Transverse colon (tissue), 4 donors: ENCODE results near the gene PRF1. TPM values are rescaled to one million over a fixed set of nuclear protein-coding genes. Genes with fewer than 3 reads are reported as not detected.
A peak's percentile ranks its signal among the peaks of the same experiment; 100 is the strongest.

ENCODE experiments used
- DNase-seq: peaks from one replicate; pipeline ENCODE4 v3.0.0-alpha.2; 2019
- H3K27ac ChIP-seq, 4 donors: fragments of 200-600 bp; sonication (generic); 2 replicates each; pipeline ENCODE4 v1.5.1; 2016 to 2018; ENCODE audit warnings: inconsistent platforms in 4 of 4
- H3K27me3 ChIP-seq: fragments of 200-600 bp; sonication (generic); 2 replicates; pipeline ENCODE4 v1.5.1; 2017; ENCODE audit warnings: inconsistent platforms
- H3K36me3 ChIP-seq, 4 donors: fragments of 200-600 bp; sonication (generic); 2 replicates each; pipeline ENCODE4 v1.5.1; 2017 to 2019; ENCODE audit warnings: inconsistent platforms in 4 of 4
- H3K4me1 ChIP-seq, 4 donors: fragments of 200-600 bp; sonication (generic); 2 replicates each; pipeline ENCODE4 v1.5.1; 2017 to 2020; ENCODE audit warnings: inconsistent platforms in 4 of 4
- H3K4me3 ChIP-seq, 4 donors: fragments of 200-600 bp; sonication (generic); 1 replicate in 1 of 4; 2 replicates in 3 of 4; pipeline versions ENCODE4 v1.5.1 to v1.6.1; 2017 to 2019; ENCODE audit warnings: inconsistent platforms in 4 of 4
- H3K9me3 ChIP-seq, 2 donors: fragments of 200-600 bp; sonication (generic); 2 replicates each; pipeline ENCODE4 v1.5.1; 2017 to 2019; ENCODE audit warnings: inconsistent platforms in 2 of 2
- EP300 ChIP-seq: sonication (generic); formaldehyde crosslinking; IDR thresholded peaks from one replicate; pipeline ENCODE4 v1.6.1; 2017; ENCODE audit warnings: antibody characterized with exemption, low read depth
- POLR2A ChIP-seq: fragments of 450-650 bp; IDR thresholded peaks from one replicate; pipeline ENCODE4 v1.6.1; 2016; ENCODE audit warnings: antibody characterized with exemption, mild to moderate bottlenecking, moderate library complexity
- POLR2AphosphoS5 ChIP-seq, 3 donors: sonication (generic); formaldehyde crosslinking; IDR thresholded peaks; one replicate each; pipeline ENCODE4 v1.6.1; 2016; ENCODE audit warnings: antibody characterized with exemption in 3 of 3
- WGBS, 2 donors: methylation state at CpG; one replicate each; pipeline ENCODE4 v1.1.5; 2018; ENCODE audit warnings: low coverage in 1 of 2; 5-methylcytosine and 5-hydroxymethylcytosine counted together
- in situ Hi-C, 4 donors: fragments of 200-750 bp; cut with MboI; loops; one replicate each; pipeline versions ENCODE4 v1.15.0 to v1.15.1; 2017; ENCODE audit warnings: low sequenced_read_pairs in 3 of 4, low pct_ligation_motif_present in 1 of 4, low pct_unique_long_range_greater_than_20kb in 1 of 4
- intact Hi-C: fragments of 100-400 bp; cut with DNase I; formaldehyde crosslinking; loops from one replicate; pipeline ENCODE4 v1.15.1; 2023; ENCODE audit warnings: low total_unique reads
- total RNA-seq, 4 donors: library from RNA; depleted of rRNA; stranded (reverse); fragments of >200 nt; gene quantifications; one replicate each; pipeline ENCODE4 v1.1.0, GENCODE V29; 2016
- TF ChIP-seq, protein P1 (sequence below), 5 experiments: fragments of 200-600 bp in 3 of 5; fragments of 450-650 bp in 2 of 5; sonication (generic) in 3 of 5; IDR thresholded peaks; 1 replicate in 2 of 5; 2 replicates in 3 of 5; pipeline ENCODE4 v1.5.1; 2016 to 2017; ENCODE audit warnings: antibody characterized with exemption in 5 of 5, inconsistent platforms in 3 of 5, mild to moderate bottlenecking in 2 of 5, moderate library complexity in 1 of 5

Gene PRF1
- total RNA-seq, 4 donors from 2014 or later = 0.80 to 12.7 (median 6.0) TPM

DNA sequence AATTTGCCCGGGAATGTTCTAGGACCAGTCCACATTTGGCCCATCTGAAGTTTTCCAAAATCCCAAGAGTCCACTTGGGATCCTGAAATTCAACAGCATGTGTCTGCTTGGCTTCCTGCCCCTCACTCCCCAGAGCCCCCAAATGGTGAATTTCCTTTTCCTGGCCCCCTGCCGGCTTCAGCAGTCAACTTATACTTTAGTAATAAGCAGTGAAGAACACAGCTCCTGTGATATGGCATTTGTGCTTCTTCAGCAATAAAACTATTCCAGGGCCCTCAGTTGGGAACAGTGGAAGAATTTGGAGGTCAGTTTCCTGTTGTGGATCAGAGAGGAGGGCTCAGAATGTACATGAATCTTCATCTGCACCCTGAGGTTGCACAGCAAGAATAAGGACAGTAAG, 51.1 kb downstream of the PRF1 start:
- in situ Hi-C loops = loop anchor here in 3 of 4 donors (5.0 to 10.0 kb wide), 3 partner anchors 203 to 211 kb away; no protein-coding TSS in a partner anchor
- peak overlapping the region; percentile 11 to 43 (median 32) for H3K27ac ChIP-seq
- intact Hi-C loops = no loop called here

DNA sequence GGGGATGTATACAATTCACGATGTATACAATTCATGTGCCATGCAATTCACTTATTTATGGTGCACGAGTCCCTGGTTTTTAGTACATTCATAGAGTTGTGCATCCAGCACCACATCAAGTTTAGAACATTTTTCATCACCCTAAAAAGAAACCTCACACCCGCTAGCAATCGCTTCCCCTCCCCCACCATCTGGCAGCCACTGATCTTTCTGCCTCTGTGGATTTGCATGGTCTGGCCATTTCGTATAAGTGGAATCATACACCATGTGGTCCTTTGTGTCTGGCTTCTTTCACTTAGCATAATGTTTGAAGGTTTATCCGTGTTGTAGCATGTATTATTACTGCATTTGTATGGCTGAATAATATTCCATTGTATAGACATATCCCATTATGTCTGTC, 52.1 kb downstream of the PRF1 start:
- in situ Hi-C loops = loop anchor here in 3 of 4 donors (5.0 to 10.0 kb wide), 3 partner anchors 204 to 212 kb away; no protein-coding TSS in a partner anchor
- no peaks in the 10 kb centered on the region for H3K9me3 ChIP-seq
- H3K27ac ChIP-seq = no peak overlapping the region
- H3K36me3 ChIP-seq = no peaks in the 10 kb centered on the region
- TF ChIP-seq EP300 (no peak), POLR2A (no peak), POLR2AphosphoS5 (IDR thresholded peaks at IDR 0.05) (no peak)
- TF ChIP-seq, protein P1, sequence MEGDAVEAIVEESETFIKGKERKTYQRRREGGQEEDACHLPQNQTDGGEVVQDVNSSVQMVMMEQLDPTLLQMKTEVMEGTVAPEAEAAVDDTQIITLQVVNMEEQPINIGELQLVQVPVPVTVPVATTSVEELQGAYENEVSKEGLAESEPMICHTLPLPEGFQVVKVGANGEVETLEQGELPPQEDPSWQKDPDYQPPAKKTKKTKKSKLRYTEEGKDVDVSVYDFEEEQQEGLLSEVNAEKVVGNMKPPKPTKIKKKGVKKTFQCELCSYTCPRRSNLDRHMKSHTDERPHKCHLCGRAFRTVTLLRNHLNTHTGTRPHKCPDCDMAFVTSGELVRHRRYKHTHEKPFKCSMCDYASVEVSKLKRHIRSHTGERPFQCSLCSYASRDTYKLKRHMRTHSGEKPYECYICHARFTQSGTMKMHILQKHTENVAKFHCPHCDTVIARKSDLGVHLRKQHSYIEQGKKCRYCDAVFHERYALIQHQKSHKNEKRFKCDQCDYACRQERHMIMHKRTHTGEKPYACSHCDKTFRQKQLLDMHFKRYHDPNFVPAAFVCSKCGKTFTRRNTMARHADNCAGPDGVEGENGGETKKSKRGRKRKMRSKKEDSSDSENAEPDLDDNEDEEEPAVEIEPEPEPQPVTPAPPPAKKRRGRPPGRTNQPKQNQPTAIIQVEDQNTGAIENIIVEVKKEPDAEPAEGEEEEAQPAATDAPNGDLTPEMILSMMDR (IDR thresholded peaks at IDR 0.05) = no peak
- intact Hi-C loops = no loop called here
- DNase-seq = no peak
- no peaks in the 10 kb centered on the region for H3K27me3 ChIP-seq
- H3K4me3 ChIP-seq = no peak overlapping the region
- 59 to 71% methylated on average over 4 to 6 of the region's 6 CpGs for WGBS, 2 donors
- H3K4me1 ChIP-seq = no peaks in the 10 kb centered on the region

More for the DNA sequence above, 51.1 kb downstream of the PRF1 start:
- Histone ChIP-seq H3K4me1 (no peaks in the 10 kb centered on the region), H3K4me3 (no peak overlapping the region), H3K36me3 (no peaks in the 10 kb centered on the region), H3K9me3 (no peaks in the 10 kb centered on the region), H3K27me3 (no peaks in the 10 kb centered on the region)
- TF ChIP-seq POLR2AphosphoS5 (IDR thresholded peaks at IDR 0.05) = no peak
- no peak for TF ChIP-seq EP300
- TF ChIP-seq POLR2A = no peak
- TF ChIP-seq, protein P1 (IDR thresholded peaks at IDR 0.05) = no peak
- 51 to 67% methylated on average over 2 of the region's 2 CpGs for WGBS, 2 donors
- no peak for DNase-seq

DNA sequence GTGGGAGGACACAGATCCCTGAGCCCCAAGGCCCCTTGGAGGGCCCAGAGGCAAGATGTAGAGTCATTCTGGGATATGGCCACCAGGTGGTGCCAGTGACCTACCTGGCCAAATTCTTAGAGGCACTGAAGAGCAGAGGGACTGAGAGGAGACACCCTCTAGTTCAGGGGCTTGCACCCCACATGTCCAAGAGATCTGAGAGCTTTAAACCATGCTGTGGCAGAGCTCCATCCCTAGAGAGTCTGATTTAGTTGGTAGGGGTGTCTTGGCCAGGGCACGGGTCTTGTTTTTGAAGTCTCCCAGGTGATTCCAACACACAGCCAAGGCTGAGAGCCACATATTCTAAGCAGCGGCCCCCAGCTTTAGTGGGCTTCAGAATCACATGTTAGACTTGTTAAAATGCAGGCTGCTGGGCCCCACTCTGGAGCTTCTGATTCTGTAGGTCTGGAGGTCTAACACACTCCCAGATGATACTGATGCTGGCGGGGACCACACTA, 52.5 kb downstream of the PRF1 start:
- TF ChIP-seq, protein P1 (IDR thresholded peaks at IDR 0.05) = peak; percentile 87 to 92 (median 88)
- TF ChIP-seq EP300 (no peak), POLR2A (no peak)

DNA sequence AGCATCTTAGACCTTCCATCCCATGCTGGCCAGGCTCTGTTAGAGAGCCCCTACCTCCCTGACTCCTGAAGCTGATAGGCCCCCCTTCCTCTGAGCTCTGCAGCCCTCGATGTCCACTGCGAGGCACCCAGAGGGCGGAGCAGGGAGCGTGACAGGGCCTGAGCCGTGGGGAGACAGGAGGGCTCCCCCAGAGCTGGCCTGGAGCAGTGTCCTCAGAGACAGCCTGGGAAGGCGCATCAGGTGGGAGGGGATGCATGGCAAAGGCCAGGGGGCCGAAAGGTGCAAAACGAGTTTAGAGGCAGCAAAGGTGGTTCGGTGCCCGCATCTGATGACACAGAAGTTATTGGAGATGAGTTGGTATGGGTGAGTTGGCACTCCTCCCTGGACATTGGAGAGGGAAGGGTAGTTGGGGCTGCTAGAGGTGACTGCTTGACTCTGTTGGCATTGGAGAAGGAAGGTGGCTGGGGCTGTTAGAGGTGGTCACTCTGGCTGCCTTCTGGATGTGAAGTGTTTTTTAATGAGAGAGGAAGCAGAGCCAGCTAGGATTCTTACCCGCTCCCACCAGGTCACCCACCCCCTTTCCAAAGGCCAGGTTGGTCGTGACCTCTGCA, 53.1 kb downstream of the PRF1 start:
- no peaks in the 10 kb centered on the region for H3K4me1 ChIP-seq
- DNase-seq = no peak

More for the DNA sequence above, 52.5 kb downstream of the PRF1 start:
- in situ Hi-C loops (loop anchor here (5.0 to 25.0 kb wide), 6 partner anchors 85 to 337 kb away; partner anchors contain the start of gene PCBD1 (in 1 of the 4)), intact Hi-C loops (loop anchor here (5.0 kb wide), 1 partner anchor 207 kb away; no protein-coding TSS in a partner anchor)
- Histone ChIP-seq H3K9me3 (no peaks in the 10 kb centered on the region), H3K4me1 (no peaks in the 10 kb centered on the region), H3K27me3 (no peaks in the 10 kb centered on the region), H3K36me3 (no peaks in the 10 kb centered on the region), H3K27ac (no peak overlapping the region), H3K4me3 (no peak overlapping the region)
- 71% methylated on average over 3 of the region's 3 CpGs; no CpG with 5 or more reads in 1 of the 2 donors for WGBS, 2 donors
- DNase-seq = peak; percentile 68

More for the DNA sequence above, 53.1 kb downstream of the PRF1 start:
- no peak for TF ChIP-seq EP300
- TF ChIP-seq POLR2A = no peak
- TF ChIP-seq POLR2AphosphoS5 (IDR thresholded peaks at IDR 0.05) = no peak
- TF ChIP-seq, protein P1 (IDR thresholded peaks at IDR 0.05) = no peak
- intact Hi-C loops (loop anchor here (5.0 kb wide), 1 partner anchor 208 kb away; no protein-coding TSS in a partner anchor), in situ Hi-C loops (loop anchor here in 3 of 4 donors (10.0 to 25.0 kb wide), 3 partner anchors 85 to 338 kb away; partner anchors contain the start of gene PCBD1 (in 1 of the 3))
- no peaks in the 10 kb centered on the region for H3K36me3 ChIP-seq
- no peaks in the 10 kb centered on the region for H3K27me3 ChIP-seq
- H3K27ac ChIP-seq = no peak overlapping the region
- no peak overlapping the region for H3K4me3 ChIP-seq
- H3K9me3 ChIP-seq = no peaks in the 10 kb centered on the region
- 83% methylated on average over 12 of the region's 12 CpGs; no CpG with 5 or more reads in 1 of the 2 donors for WGBS, 2 donors
